ENCODE measurements around the gene IFNG. TPM values are rescaled to one million over a fixed set of nuclear protein-coding genes. Genes with fewer than 3 reads are reported as not detected.
"Not testable (repeated sequence)": the region's sequence is repeated elsewhere in the genome, so short reads cannot be mapped to it uniquely, and the experiment has no call there.

Gene IFNG
- not detected in 2 replicates for total RNA-seq

DNA sequence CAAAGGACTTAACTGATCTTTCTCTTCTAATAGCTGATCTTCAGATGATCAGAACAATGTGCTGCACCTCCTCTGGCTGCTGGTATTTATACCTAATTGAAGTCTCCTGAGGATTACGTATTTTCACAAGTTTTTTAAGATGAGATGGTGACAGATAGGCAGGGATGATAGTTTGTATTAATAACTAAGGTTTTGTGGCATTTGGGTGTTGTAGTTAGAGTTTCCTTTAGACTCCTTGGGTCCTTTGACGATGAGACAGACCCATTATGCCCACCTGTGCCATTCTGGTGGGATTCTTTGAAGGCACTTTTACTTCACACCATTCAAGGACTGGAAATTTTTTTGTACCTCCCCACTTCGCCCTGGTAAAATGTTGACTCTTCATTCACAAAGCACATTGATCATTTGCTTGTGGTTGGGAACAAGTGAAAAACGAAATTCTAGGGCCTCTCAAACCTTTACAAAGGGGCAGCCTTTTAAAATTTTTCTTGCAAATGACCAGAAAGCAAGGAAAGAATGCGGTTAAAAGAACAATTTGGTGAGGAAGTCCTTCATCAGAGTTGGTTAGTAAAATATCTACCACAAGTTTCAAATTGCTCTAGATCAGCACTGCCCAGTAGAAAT lies at the start of gene IFNG:
Gene IFNG, minus strand, starts transcription at position 60 of the 624 bp plus-strand sequence. CDS start 125 bp downstream, outside the sequence.
- no peak for DNase-seq (ENCODE audit: low read depth in 2 of 2)

DNA sequence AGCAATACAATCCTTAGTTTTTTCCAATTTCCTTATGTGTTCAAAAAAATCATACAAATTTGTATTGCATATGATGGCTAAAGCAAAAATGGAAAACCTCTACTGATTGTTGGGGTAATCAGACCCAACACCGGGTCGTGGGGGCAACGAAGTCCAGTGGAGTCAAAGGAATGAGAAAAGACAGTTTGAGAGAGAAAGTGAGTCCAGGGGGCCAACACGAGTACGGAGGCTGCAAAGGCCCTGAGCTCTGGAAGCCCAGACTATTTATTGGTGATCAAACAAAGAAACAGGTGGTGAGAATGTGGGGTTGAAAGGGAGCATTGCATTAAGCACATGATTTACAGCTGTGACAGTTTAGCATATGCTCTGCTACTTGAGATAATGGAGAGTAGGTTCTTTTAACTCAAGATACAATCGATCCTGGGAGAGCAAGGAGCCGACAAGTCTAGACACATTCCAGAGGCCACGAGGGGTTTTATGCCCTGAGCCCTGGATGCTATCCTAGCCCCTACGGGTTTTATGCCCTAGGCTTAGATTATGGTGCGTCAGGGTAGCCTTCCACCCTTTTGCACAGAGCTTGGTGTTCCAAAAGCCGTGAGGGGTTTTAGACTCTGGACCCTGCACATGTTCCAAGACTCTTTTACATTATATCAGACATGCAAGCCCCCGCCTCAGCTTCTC lies 49.6 kb upstream of the IFNG start:
- DNase-seq (ENCODE audit: low read depth in 2 of 2) = not testable (repeated sequence)

- DNase-seq (ENCODE audit: low read depth in 2 of 2) = no peak
These were observed 47.7 kb upstream of the IFNG start for GRCh38 chr12:68207276-68207675.

GRCh38 chr12:68206446-68206845 lies 46.9 kb upstream of the IFNG start:
- peak in 1 of 2 donors; percentile 30 for DNase-seq (ENCODE audit: low read depth in 2 of 2)

DNA sequence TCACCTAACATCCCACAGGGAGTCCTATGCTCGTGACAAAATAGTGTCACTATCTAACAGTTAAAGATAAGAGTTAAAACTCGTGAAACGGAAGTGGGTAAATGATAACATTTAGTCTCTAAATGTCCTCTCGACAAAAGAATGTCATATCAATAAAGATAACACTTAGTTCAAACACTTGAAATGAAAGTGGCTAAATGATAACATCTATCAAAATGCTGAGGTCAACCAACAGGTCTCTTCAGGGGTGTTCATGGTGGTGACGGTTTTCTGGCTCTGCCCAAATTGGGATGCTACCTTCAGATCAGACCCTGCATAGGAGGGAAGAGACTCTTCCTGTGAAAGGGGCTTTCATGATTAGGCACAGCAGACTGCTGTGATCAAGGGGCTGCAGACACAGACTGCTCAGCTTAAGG lies 43.9 kb upstream of the IFNG start:
- DNase-seq (ENCODE audit: low read depth in 2 of 2) = no peak

GRCh38 chr12:68200854-68201253 lies 41.3 kb upstream of the IFNG start:
- no peak for DNase-seq (ENCODE audit: low read depth in 2 of 2)

DNA sequence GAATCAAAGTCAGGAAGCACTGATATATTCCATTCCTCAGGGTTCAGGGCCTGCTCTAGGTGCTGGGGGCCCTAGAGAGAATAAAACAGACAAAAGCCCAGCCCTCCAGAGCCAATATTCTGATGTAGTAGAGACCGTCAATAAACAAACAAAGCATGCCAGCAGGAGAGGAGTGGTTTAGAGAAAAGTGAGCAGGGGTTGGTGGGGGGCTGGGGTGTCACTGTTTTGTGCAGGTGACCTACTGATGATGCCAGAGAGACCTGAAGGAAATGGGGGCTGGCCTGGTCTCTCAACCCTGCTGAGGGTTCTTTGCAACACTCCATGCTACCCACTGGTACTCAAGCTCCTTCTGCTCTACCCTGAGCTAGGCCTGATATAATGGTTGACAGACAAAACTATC lies 39.6 kb upstream of the IFNG start:
- DNase-seq (ENCODE audit: low read depth in 2 of 2) = no peak

- no peak for DNase-seq (ENCODE audit: low read depth in 2 of 2)
These were observed 39.1 kb upstream of the IFNG start for GRCh38 chr12:68198507-68199086.

DNA sequence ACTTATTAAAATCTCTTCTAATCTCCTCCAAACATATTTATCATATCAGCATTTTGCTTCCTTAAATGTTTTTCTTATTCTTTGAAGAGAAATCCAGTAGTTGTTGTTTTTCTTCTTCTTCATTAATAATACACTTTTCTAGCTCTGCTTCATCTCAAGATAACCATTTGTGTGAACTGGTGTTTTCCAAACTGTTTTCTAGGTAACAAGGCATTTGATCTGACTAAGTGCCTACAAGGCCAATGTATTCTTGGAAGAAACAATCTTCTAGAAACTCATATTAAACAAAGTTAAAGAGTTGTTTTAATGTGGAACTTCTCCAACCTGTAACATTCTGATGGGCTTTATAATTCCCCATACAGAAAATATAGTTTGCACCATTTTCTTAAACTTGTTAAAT lies 30.8 kb upstream of the IFNG start:
- DNase-seq (ENCODE audit: low read depth in 2 of 2) = no peak

GRCh38 chr12:68189821-68190242 lies 30.3 kb upstream of the IFNG start:
- DNase-seq (ENCODE audit: low read depth in 2 of 2) = no peak

GRCh38 chr12:68185598-68185997 lies 26.1 kb upstream of the IFNG start:
- DNase-seq (ENCODE audit: low read depth in 2 of 2) = no peak

GRCh38 chr12:68180792-68181744 lies 21.5 kb upstream of the IFNG start:
- no peak for DNase-seq (ENCODE audit: low read depth in 2 of 2)

DNA sequence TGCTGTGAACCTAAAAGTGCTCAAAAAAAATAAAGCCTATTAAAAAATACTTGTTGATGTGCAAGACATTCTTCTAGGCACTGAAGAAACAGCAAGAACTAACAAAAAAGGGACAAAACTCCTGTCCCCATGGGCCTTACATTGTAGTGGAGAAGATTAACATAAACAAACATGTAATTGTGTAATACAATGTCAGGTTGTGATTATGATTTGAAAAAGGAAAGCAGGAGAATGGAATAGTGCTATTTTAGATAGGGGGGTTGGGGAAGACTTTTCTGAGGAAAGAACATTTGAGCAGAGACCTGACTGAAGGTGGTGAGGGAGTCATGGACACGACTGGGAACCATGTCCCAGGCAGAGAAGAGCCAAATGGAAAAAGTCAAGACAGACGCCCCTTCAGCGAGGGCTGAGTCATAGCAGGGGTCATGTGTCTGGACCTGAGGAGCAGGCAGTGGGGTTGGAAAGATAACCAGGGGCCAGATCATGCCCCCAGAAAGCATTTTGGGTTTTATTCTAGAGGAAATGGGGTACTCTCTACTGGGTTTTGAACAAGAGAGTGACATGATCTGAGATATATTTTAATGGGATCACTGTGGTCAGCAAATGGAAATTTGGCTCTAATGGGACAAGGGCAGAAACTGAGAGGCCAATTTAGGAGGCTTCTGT lies 19.4 kb upstream of the IFNG start:
- no peak for DNase-seq (ENCODE audit: low read depth in 2 of 2)

DNA sequence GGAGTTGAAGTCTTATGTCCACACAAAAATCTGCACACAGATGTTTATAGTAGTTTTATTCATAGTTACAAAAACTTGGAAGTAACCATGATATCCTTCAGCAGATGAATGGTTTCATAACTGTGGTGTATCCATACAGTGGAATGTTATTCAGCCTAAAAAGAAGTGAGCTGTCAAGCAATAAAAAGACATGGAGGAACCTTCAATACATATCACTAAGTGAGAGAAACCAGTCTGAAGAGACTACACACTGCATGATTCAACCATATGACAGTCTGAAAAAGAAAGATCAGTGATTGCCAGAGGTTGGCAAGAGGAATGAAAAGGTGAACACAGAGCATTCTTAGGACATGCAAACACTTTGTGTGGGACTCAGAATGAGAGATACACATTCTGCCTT lies 18.6 kb upstream of the IFNG start:
- no peak for DNase-seq (ENCODE audit: low read depth in 2 of 2)

DNA sequence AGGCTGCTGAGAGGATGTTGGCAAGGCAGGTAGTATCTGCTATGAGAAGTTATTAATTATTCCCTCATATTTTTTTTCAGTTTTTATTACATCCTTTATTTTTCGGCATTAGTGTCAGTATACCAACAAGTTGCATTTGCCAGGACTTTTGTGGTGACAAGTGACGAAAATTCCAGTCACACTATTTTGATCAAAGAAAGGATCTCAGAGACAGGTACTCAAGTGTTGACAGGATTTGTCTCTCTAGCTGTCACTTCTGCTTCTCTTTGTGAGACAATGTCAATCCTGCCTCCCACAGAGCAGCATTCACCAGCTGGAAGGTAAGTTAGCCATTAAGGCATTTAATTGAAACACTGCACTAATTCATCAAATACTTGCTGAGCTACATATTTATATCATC lies 18.0 kb upstream of the IFNG start:
- no peak for DNase-seq (ENCODE audit: low read depth in 2 of 2)

GRCh38 chr12:68176257-68176656 lies 16.7 kb upstream of the IFNG start:
- DNase-seq (ENCODE audit: low read depth in 2 of 2) = no peak

GRCh38 chr12:68175557-68176061 lies 16.1 kb upstream of the IFNG start:
- no peak for DNase-seq (ENCODE audit: low read depth in 2 of 2)

DNA sequence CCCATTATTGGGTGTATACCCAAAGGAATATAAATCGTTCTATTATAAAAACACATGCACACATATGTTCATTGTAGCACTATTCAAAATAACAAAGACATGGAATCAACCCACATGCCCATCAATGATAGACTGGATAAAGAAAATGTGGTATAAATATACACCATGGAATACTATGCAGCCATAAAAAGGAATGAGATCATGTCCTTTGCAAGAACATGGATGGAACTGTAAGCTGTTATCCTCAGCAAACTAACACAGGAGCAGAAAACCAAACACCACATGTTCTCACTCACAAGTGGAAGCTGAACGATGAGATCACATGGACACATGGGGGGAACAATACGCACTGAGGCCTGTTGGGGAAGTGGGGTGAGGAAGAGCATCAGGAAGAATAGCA lies 15.2 kb upstream of the IFNG start:
- DNase-seq (ENCODE audit: low read depth in 2 of 2) = not testable (repeated sequence)

DNA sequence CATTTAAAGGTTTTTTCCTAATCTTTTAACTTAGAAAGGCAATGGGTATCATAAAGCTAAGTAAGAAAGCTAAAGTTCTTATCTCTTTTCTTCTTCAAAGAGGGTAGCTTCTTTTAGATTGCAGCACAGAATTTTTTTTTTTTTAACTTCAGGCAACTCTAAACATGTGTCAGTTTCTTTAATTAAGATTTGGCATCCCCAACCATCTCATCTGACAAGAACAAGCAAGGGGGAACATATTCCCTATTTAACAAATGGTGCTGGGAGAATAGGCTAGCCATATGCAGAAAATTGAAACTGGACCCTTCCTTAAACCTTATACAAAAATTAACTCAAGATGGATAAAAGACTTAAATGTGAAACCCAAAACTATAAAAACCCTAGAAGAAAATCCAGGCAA lies 14.3 kb upstream of the IFNG start:
- no peak for DNase-seq (ENCODE audit: low read depth in 2 of 2)

DNA sequence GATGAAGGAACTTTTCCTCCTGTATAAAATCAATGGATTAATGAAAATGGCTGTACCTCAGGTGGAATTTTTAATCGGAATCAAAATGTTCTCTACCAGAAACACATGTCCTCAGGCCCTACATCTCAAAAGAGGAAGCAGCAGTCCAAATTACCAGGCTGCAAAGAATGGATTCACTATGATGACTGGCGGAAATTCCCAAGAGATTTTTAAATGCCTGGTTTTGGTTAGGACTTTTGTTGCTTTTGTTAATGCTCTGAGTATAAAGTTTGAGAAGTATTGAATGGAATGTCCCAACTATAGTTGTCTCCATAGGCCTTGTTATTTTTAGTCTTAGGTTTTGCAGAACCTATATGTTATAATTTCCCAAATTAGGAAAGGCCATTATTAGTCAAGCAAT lies 11.2 kb upstream of the IFNG start:
- no peak for DNase-seq (ENCODE audit: low read depth in 2 of 2)

Measured in dermis microvascular lymphatic vessel endothelial cell (primary cell).